H1 (cell line): ENCODE results near the gene SHC3. TPM values are rescaled to one million over a fixed set of nuclear protein-coding genes. Genes with fewer than 3 reads are reported as not detected.

Experiments used
- CTCF ChIA-PET: fragments of 300-600 bp; sonication (Branson Sonifier 250); formaldehyde crosslinking; loops from one replicate; lab custom pipeline; 2021; ENCODE audit not compliant: partially characterized antibody; lab: Charles Lee
- POLR2A ChIA-PET: fragments of 300-600 bp; sonication (Branson Sonifier 250); formaldehyde crosslinking; loops from one replicate; lab custom pipeline; 2021; ENCODE audit warnings: inconsistent platforms; ENCODE audit not compliant: partially characterized antibody; lab: Charles Lee
- DNase-seq, 2 experiments: peaks; one replicate each; pipeline versions ENCODE4 v3.0.0 to v3.0.0-alpha.2; 2010 to 2022; ENCODE audit warnings: low spot score in 2 of 2, low read depth in 1 of 2, mixed read lengths in 1 of 2
- FAIRE-seq: peaks from 2 replicates; lab custom pipeline; 2011; peaks lifted over from hg19 to GRCh38; lab: Jason Lieb, UNC
- H2AFZ ChIP-seq: 2 replicates; pipeline ENCODE4 v1.8.1; 2012; ENCODE audit warnings: low read length, inconsistent platforms
- H2AK5ac ChIP-seq: 2 replicates; pipeline ENCODE4 v1.6.1; 2013; ENCODE audit warnings: low read depth, low read length
- H2BK120ac ChIP-seq: replicated peaks from 2 replicates; pipeline ENCODE3; 2013; ENCODE audit warnings: low read depth, low read length, inconsistent platforms
- H2BK12ac ChIP-seq: 2 replicates; pipeline ENCODE4 v1.6.1; 2013; ENCODE audit warnings: low read depth, low read length
- H2BK15ac ChIP-seq: 2 replicates; pipeline ENCODE4 v1.6.1; 2013; ENCODE audit warnings: low read length
- H2BK20ac ChIP-seq: 2 replicates; pipeline ENCODE4 v1.6.1; 2013; ENCODE audit warnings: low read length
- H2BK5ac ChIP-seq: 2 replicates; pipeline ENCODE4 v1.6.1; 2013; ENCODE audit warnings: low read depth, low read length
- H3K14ac ChIP-seq: 2 replicates; pipeline ENCODE4 v1.6.1; 2013; ENCODE audit warnings: inconsistent platforms; ENCODE audit not compliant: insufficient read length
- H3K18ac ChIP-seq: 2 replicates; pipeline ENCODE4 v1.6.1; 2013; ENCODE audit warnings: low read length; ENCODE audit errors: extremely low read depth
- H3K23ac ChIP-seq: 2 replicates; pipeline ENCODE4 v1.6.1; 2013; ENCODE audit warnings: inconsistent platforms; ENCODE audit not compliant: insufficient read length
- H3K23me2 ChIP-seq: 2 replicates; pipeline ENCODE4 v1.6.1; 2013; ENCODE audit warnings: low read depth, low read length
- H3K27ac ChIP-seq: 2 replicates; pipeline ENCODE4 v1.6.1; 2011; ENCODE audit warnings: low read depth, low read length, inconsistent platforms
- H3K27me3 ChIP-seq, 4 experiments: replicated peaks in 1 of 4; 1 replicate in 1 of 4; 2 replicates in 3 of 4; pipeline versions ENCODE4 v1.6.1 to v1.8.1; 2011 to 2013; ENCODE audit warnings: low read length in 3 of 4, mild to moderate bottlenecking in 3 of 4, inconsistent platforms in 2 of 4, mixed read lengths in 2 of 4, moderate library complexity in 1 of 4; ENCODE audit not compliant: control insufficient read depth in 3 of 4, insufficient read depth in 3 of 4; ENCODE audit errors: extremely low read depth in 1 of 4
- H3K36me3 ChIP-seq, 4 experiments: 2 replicates each; pipeline versions ENCODE4 v1.6.1 to v1.8.1; 2011 to 2013; ENCODE audit warnings: mild to moderate bottlenecking in 4 of 4, low read length in 3 of 4, moderate library complexity in 2 of 4, control low read depth in 1 of 4, inconsistent platforms in 1 of 4; ENCODE audit not compliant: insufficient read depth in 4 of 4, control insufficient read depth in 2 of 4
- H3K4ac ChIP-seq: replicated peaks from 2 replicates; pipeline ENCODE3; 2013; ENCODE audit warnings: low read length, low read depth, mixed read lengths, inconsistent platforms; ENCODE audit not compliant: insufficient read length
- H3K4me1 ChIP-seq, 4 experiments: replicated peaks in 1 of 4; 1 replicate in 1 of 4; 2 replicates in 3 of 4; pipeline versions ENCODE4 v1.6.1 to v1.8.1; 2011 to 2013; ENCODE audit warnings: low read length in 3 of 4, inconsistent platforms in 2 of 4, mixed read lengths in 1 of 4; ENCODE audit not compliant: insufficient read depth in 4 of 4, control insufficient read depth in 3 of 4
- H3K4me2 ChIP-seq, 2 experiments: 2 replicates each; pipeline versions ENCODE4 v1.6.1 to v1.8.1; 2011 to 2013; ENCODE audit warnings: low read depth in 2 of 2, low read length in 2 of 2, control low read depth in 1 of 2, inconsistent platforms in 1 of 2, mild to moderate bottlenecking in 1 of 2; ENCODE audit not compliant: insufficient read depth in 1 of 2
- H3K4me3 ChIP-seq, 4 experiments: fragments of 200-600, 300-600 bp in 1 of 4; sonication (generic), shearing (Covaris generic), sonication (Bioruptor Twin) in 1 of 4; 2 replicates each; pipeline versions ENCODE4 v1.5.1 to v1.8.1; 2011 to 2016; ENCODE audit warnings: low read length in 4 of 4, low read depth in 3 of 4, control low read depth in 2 of 4, inconsistent platforms in 2 of 4, mild to moderate bottlenecking in 2 of 4, mixed read lengths in 1 of 4, moderate library complexity in 1 of 4; ENCODE audit not compliant: insufficient read depth in 2 of 4; ENCODE audit errors: extremely low read depth in 1 of 4
- H3K56ac ChIP-seq: replicated peaks from 2 replicates; pipeline ENCODE3; 2013; ENCODE audit warnings: low read depth, mild to moderate bottlenecking, mixed read lengths, low read length, inconsistent platforms; ENCODE audit not compliant: insufficient read length
- H3K79me1 ChIP-seq: 2 replicates; pipeline ENCODE4 v1.6.1; 2013; ENCODE audit warnings: low read depth, low read length, control low read depth
- H3K79me2 ChIP-seq, 2 experiments: 2 replicates each; pipeline versions ENCODE4 v1.6.1 to v1.8.1; 2012 to 2013; ENCODE audit warnings: low read length in 2 of 2, mild to moderate bottlenecking in 2 of 2, inconsistent platforms in 1 of 2; ENCODE audit not compliant: insufficient read depth in 2 of 2, control insufficient read depth in 1 of 2
- H3K9ac ChIP-seq, 4 experiments: replicated peaks in 1 of 4; 1 replicate in 1 of 4; 2 replicates in 3 of 4; pipeline versions ENCODE4 v1.6.1 to v1.8.1; 2011 to 2013; ENCODE audit warnings: low read depth in 3 of 4, low read length in 3 of 4, control low read depth in 2 of 4, mild to moderate bottlenecking in 2 of 4, moderate library complexity in 2 of 4, inconsistent platforms in 1 of 4; ENCODE audit errors: extremely low read depth in 1 of 4
- H3K9me3 ChIP-seq, 2 experiments: 2 replicates each; pipeline versions ENCODE4 v1.6.1 to v1.8.1; 2012 to 2013; ENCODE audit warnings: mild to moderate bottlenecking in 2 of 2, moderate library complexity in 2 of 2, control low read depth in 1 of 2, inconsistent platforms in 1 of 2, low read depth in 1 of 2, low read length in 1 of 2, mixed read lengths in 1 of 2; ENCODE audit not compliant: insufficient read depth in 2 of 2
- H4K20me1 ChIP-seq, 2 experiments: replicated peaks in 1 of 2; 2 replicates each; pipeline versions ENCODE3 to v1.8.1; 2011 to 2013; ENCODE audit warnings: inconsistent platforms in 2 of 2, low read length in 2 of 2, mild to moderate bottlenecking in 1 of 2; ENCODE audit not compliant: insufficient read depth in 2 of 2, control insufficient read depth in 1 of 2
- H4K5ac ChIP-seq: 2 replicates; pipeline ENCODE4 v1.6.1; 2013; ENCODE audit warnings: low read length, low read depth, mixed read lengths, inconsistent platforms; ENCODE audit not compliant: insufficient read length
- H4K8ac ChIP-seq: 2 replicates; pipeline ENCODE4 v1.8.0; 2013; ENCODE audit warnings: mild to moderate bottlenecking, moderate library complexity, low read length, inconsistent platforms; ENCODE audit not compliant: insufficient read depth; ENCODE audit errors: extremely low read depth
- H4K91ac ChIP-seq: replicated peaks from 2 replicates; pipeline ENCODE3; 2013; ENCODE audit warnings: low read length, mixed read lengths, inconsistent platforms; ENCODE audit not compliant: insufficient read length
- ASH2L ChIP-seq: fragments of 200-600, 300-600 bp; sonication (generic); IDR thresholded peaks from one replicate; pipeline ENCODE4 v1.7.1; 2017; ENCODE audit warnings: low read length
- ATF3 ChIP-seq: IDR thresholded peaks from 2 replicates; pipeline ENCODE4 v1.6.1; 2011; ENCODE audit warnings: low read depth, mild to moderate bottlenecking, low read length; ENCODE audit not compliant: insufficient read depth
- BACH1 ChIP-seq: IDR thresholded peaks from 2 replicates; pipeline ENCODE4 v1.6.1; 2012; ENCODE audit warnings: low read length, improper control_type of control experiment
- CHD1 ChIP-seq: IDR thresholded peaks from 2 replicates; pipeline ENCODE4 v1.6.1; 2012; ENCODE audit warnings: low read depth, low read length, improper control_type of control experiment
- KDM1A ChIP-seq: fragments of 200-600, 300-600 bp; sonication (generic); IDR thresholded peaks from 2 replicates; pipeline ENCODE4 v1.7.1; 2016; ENCODE audit warnings: mild to moderate bottlenecking, low read length, borderline replicate concordance
- KDM5A ChIP-seq: fragments of 200-600 bp; IDR thresholded peaks from 2 replicates; pipeline ENCODE4 v1.7.1; 2012; ENCODE audit warnings: mild to moderate bottlenecking, low read length, inconsistent platforms, mixed read lengths
- TCF12 ChIP-seq: IDR thresholded peaks from 2 replicates; pipeline ENCODE4 v1.6.1; 2011; ENCODE audit warnings: low read depth, mild to moderate bottlenecking, low read length
- TEAD4 ChIP-seq: IDR thresholded peaks from 2 replicates; pipeline ENCODE4 v1.6.1; 2012; ENCODE audit warnings: low read depth, low read length, inconsistent platforms, mixed read lengths
- USF2 ChIP-seq: IDR thresholded peaks from 2 replicates; pipeline ENCODE4 v1.6.1; 2011; ENCODE audit warnings: low read length, improper control_type of control experiment
- WGBS, 2 experiments: shearing (Covaris generic) in 1 of 2; methylation state at CpG; one replicate each; pipeline versions ENCODE4 v1.1.6 to v1.1.7; 2013 to 2015; ENCODE audit warnings: low lambda C conversion rate in 2 of 2, mixed read lengths in 2 of 2, inconsistent platforms in 1 of 2, low coverage in 1 of 2, missing lambda C conversion rate in 1 of 2; ENCODE audit not compliant: insufficient replicate concordance in 2 of 2, insufficient coverage in 1 of 2, insufficient read length in 1 of 2; ENCODE audit errors: extremely low coverage in 1 of 2, missing lambda C conversion rate in 1 of 2; 5-methylcytosine and 5-hydroxymethylcytosine counted together
- polyA plus RNA-seq, 7 experiments: library from polyadenylated mRNA; depleted of rRNA in 3 of 7; stranded (reverse) in 5 of 7; unstranded in 2 of 7; fragments of >200 nt in 5 of 7; fragments of 200-250 nt in 2 of 7; gene quantifications; 1 replicate in 5 of 7; 2 replicates in 1 of 7; 4 replicates in 1 of 7; pipeline versions ENCODE4 v1.2.1 to v1.2.3, GENCODE V29; 2011 to 2013; ENCODE audit warnings: missing spikeins in 2 of 7, mixed read lengths in 2 of 7
- total RNA-seq: library from RNA; stranded (reverse); fragmentation: NEBNext Ultra II Directional; extraction: Animal tissue kit (Norgen Biotek cat#: 25700); gene quantifications from 2 replicates; pipeline ENCODE4 v1.2.1, GENCODE V29; 2021

The SHC3 gene
- total and polyA plus RNA-seq, 2 of the 8 experiments (the other 6 are each of a cell fraction or from before 2014, with no cell fraction given) = 1.4 to 7.1 TPM

GRCh38 chr9:89024727-89025126 lies 153.9 kb downstream of the SHC3 start:
- POLR2A ChIA-PET = no interaction called here
- no peak for TF ChIP-seq USF2
- TF ChIP-seq KDM1A = no peak
- no peak for TF ChIP-seq TEAD4
- no peak for TF ChIP-seq KDM5A
- TF ChIP-seq TCF12 = no peak
- TF ChIP-seq ATF3 = no peak
- no peak for TF ChIP-seq ASH2L
- no peak for TF ChIP-seq CHD1
- no peak for TF ChIP-seq BACH1
- TF ChIP-seq, all 59 proteins: peak for 0
- Histone ChIP-seq H3K56ac (no peak overlapping the region), H4K8ac (no peak overlapping the region; the same call in 1 of the 2 replicates), H3K9ac (no peak overlapping the region), H2AK5ac (no peak overlapping the region), H3K23me2 (no peaks in the 10 kb centered on the region), H2BK15ac (no peak overlapping the region), H3K27ac (no peak overlapping the region), H3K23ac (no peak overlapping the region), H3K18ac (no peak overlapping the region), H4K20me1 (no peaks in the 10 kb centered on the region), H3K9me3 (no peaks in the 10 kb centered on the region), H3K4me2 (no peak overlapping the region), H3K4ac (no peak overlapping the region), H2BK120ac (no peak overlapping the region), H3K36me3 (no peaks in the 10 kb centered on the region), H2BK12ac (no peak overlapping the region), H3K4me1 (peaks cover 0 to 7% (median 1%) of the 10 kb centered on the region in 4 experiments; a peak in 3 of 7 replicates), H3K79me1 (no peaks in the 10 kb centered on the region), H4K91ac (no peak overlapping the region), H2AFZ (no peak overlapping the region), H3K14ac (no peak overlapping the region), H3K79me2 (no peaks in the 10 kb centered on the region), H3K27me3 (no peaks in the 10 kb centered on the region), H4K5ac (no peak overlapping the region), H2BK5ac (no peak overlapping the region), H2BK20ac (no peak overlapping the region), H3K4me3 (no peak overlapping the region)
- FAIRE-seq = no peak
- CTCF ChIA-PET = interaction anchor here (0.8 kb wide), 1 partner anchor 9 kb away, joined by 3 read pairs; no protein-coding TSS in a partner anchor
- no peak for DNase-seq
- WGBS, 2 experiments = 94% methylated on average over 4 of the region's 4 CpGs; no CpG with 5 or more reads in 1 of the 2 experiments
